HepG2 (cell line): ENCODE data around the gene ZER1. TPM values are rescaled to one million over a fixed set of nuclear protein-coding genes. Genes with fewer than 3 reads are reported as not detected.

ENCODE experiments used
- CC2D1A ChIP-seq: sonication (generic); formaldehyde crosslinking; IDR thresholded peaks from 2 replicates; pipeline ENCODE4 v1.8.1; 2023; ENCODE audit warnings: mild to moderate bottlenecking, missing genetic modification reagents
- ETS1 ChIP-seq: sonication (generic); formaldehyde crosslinking; IDR thresholded peaks from 2 replicates; pipeline ENCODE4 v1.4.0; 2020; ENCODE audit warnings: missing genetic modification reagents
- FOXP4 ChIP-seq: sonication (generic); formaldehyde crosslinking; IDR thresholded peaks from 2 replicates; pipeline ENCODE4 v1.4.0; 2020; ENCODE audit warnings: missing genetic modification reagents
- HOXA5 ChIP-seq: sonication (generic); formaldehyde crosslinking; IDR thresholded peaks from 2 replicates; pipeline ENCODE4 v1.4.0; 2020; ENCODE audit warnings: missing genetic modification reagents
- MAZ ChIP-seq, 2 experiments: sonication (generic) in 1 of 2; formaldehyde crosslinking in 1 of 2; IDR thresholded peaks; 2 replicates each; pipeline versions ENCODE4 v1.5.0 to v1.6.1; 2012 to 2020; ENCODE audit warnings: low read depth in 2 of 2, mild to moderate bottlenecking in 2 of 2, borderline replicate concordance in 1 of 2, improper control_type of control experiment in 1 of 2, low read length in 1 of 2, missing genetic modification reagents in 1 of 2, moderate library complexity in 1 of 2
- MXD3 ChIP-seq: IDR thresholded peaks from 2 replicates; pipeline ENCODE4 v1.6.1; 2016; ENCODE audit warnings: mild to moderate bottlenecking, missing biosample characterization, missing genetic modification reagents
- MXI1 ChIP-seq: IDR thresholded peaks from 3 replicates; pipeline ENCODE4 v1.6.1; 2012; ENCODE audit warnings: low read depth, low read length, inconsistent platforms, borderline replicate concordance
- NR2F1 ChIP-seq, 2 experiments: fragments of 450-650 bp in 1 of 2; formaldehyde crosslinking in 1 of 2; IDR thresholded peaks; 2 replicates each; pipeline versions ENCODE4 v1.5.0 to v1.6.1; 2016 to 2020; ENCODE audit warnings: mild to moderate bottlenecking in 1 of 2, missing compliant biosample characterization in 1 of 2, missing genetic modification reagents in 1 of 2, moderate library complexity in 1 of 2
- PCBP1 ChIP-seq: fragments of 200-400 bp; formaldehyde crosslinking; IDR thresholded peaks from 2 replicates; pipeline ENCODE4 v1.6.1; 2017; ENCODE audit warnings: mild to moderate bottlenecking, low read depth, low read length, borderline replicate concordance
- PLRG1 ChIP-seq: fragments of 450-650 bp; conservative IDR thresholded peaks from 2 replicates; pipeline ENCODE4 v1.6.1; 2016
- RARA ChIP-seq: IDR thresholded peaks from 2 replicates; pipeline ENCODE4 v1.6.1; 2016; ENCODE audit warnings: missing genetic modification reagents, missing compliant biosample characterization
- SP4 ChIP-seq: sonication (generic); formaldehyde crosslinking; IDR thresholded peaks from 2 replicates; pipeline ENCODE4 v1.8.1; 2023; ENCODE audit warnings: mild to moderate bottlenecking, missing genetic modification reagents
- TMF1 ChIP-seq: sonication (generic); formaldehyde crosslinking; IDR thresholded peaks from 2 replicates; pipeline ENCODE4 v1.8.1; 2022; ENCODE audit warnings: low read depth, missing genetic modification reagents
- TP53 ChIP-seq: sonication (generic); formaldehyde crosslinking; conservative IDR thresholded peaks from 2 replicates; pipeline ENCODE4 v1.4.0; 2020; ENCODE audit warnings: missing genetic modification reagents
- USF2 ChIP-seq, 2 experiments: sonication (generic) in 1 of 2; formaldehyde crosslinking in 1 of 2; IDR thresholded peaks; 2 replicates each; pipeline versions ENCODE4 v1.5.1 to v1.6.1; 2011 to 2020; ENCODE audit warnings: borderline replicate concordance in 1 of 2, low read depth in 1 of 2, low read length in 1 of 2, mild to moderate bottlenecking in 1 of 2, missing genetic modification reagents in 1 of 2, moderate library complexity in 1 of 2
- YEATS4 ChIP-seq: sonication (generic); formaldehyde crosslinking; IDR thresholded peaks from 2 replicates; pipeline ENCODE4 v1.4.0; 2020; ENCODE audit warnings: missing genetic modification reagents, borderline replicate concordance
- ZMAT3 ChIP-seq: sonication (generic); formaldehyde crosslinking; conservative IDR thresholded peaks from 2 replicates; pipeline ENCODE4 v1.7.0; 2021; ENCODE audit warnings: missing genetic modification reagents
- ZNF17 ChIP-seq: sonication (generic); formaldehyde crosslinking; IDR thresholded peaks from 2 replicates; pipeline ENCODE4 v1.5.0; 2020; ENCODE audit warnings: mild to moderate bottlenecking, missing genetic modification reagents
- ZNF276 ChIP-seq: sonication (generic); formaldehyde crosslinking; IDR thresholded peaks from 2 replicates; pipeline ENCODE4 v1.4.0; 2020; ENCODE audit warnings: mild to moderate bottlenecking, low read depth, missing genetic modification reagents
- ZNF644 ChIP-seq: IDR thresholded peaks from 2 replicates; pipeline ENCODE4 v1.6.1; 2016; ENCODE audit warnings: low read depth
- ZNF773 ChIP-seq: sonication (generic); formaldehyde crosslinking; IDR thresholded peaks from 2 replicates; pipeline ENCODE4 v1.4.0; 2020; ENCODE audit warnings: missing genetic modification reagents, borderline replicate concordance
- polyA plus RNA-seq, 8 experiments: library from polyadenylated mRNA; depleted of rRNA in 3 of 8; stranded (reverse) in 7 of 8; unstranded in 1 of 8; fragments of >200 nt; fragmentation: Illumina TruSeq in 4 of 8; extraction: Trizol in 4 of 8; gene quantifications; 2 replicates each; pipeline versions ENCODE4 v1.2.1 to v1.2.3, GENCODE V29; 2011 to 2016; ENCODE audit warnings: low read depth in 4 of 8, missing spikeins in 1 of 8, mixed read lengths in 1 of 8; ENCODE audit not compliant: insufficient read depth in 1 of 8
- total RNA-seq, 5 experiments: library from RNA; depleted of rRNA; stranded (reverse); fragments of >200 nt; fragmentation: Illumina TruSeq; extraction: Trizol; gene quantifications; 2 replicates each; pipeline ENCODE4 v1.2.3, GENCODE V29; 2016; ENCODE audit warnings: low read depth in 1 of 5

ZER1 gene
- total and polyA plus RNA-seq, 2 of the 13 experiments (the other 11 are each of a cell fraction or from before 2014, with no cell fraction given) = 7.7 to 40.0 TPM

GRCh38 chr9:128771745-128772519 lies at the start of gene ZER1 (continued):
- TF ChIP-seq ZNF276 (CRISPR knock-in tag) (no peak), SP4 (CRISPR knock-in tag) (peak; percentile 86), MAZ (IDR thresholded peaks at IDR 0.05; ENCODE audit: borderline replicate concordance, low read depth, low read length) (peak; percentile 77), MAZ (CRISPR knock-in tag; IDR thresholded peaks at IDR 0.05; ENCODE audit: low read depth) (no peak; the same call in 1 of the 2 replicates), PCBP1 (no peak), MXD3 (CRISPR knock-in tag) (peak; percentile 86), RARA (CRISPR knock-in tag) (peak; percentile 23; the same call in 1 of the 2 replicates), ZMAT3 (no peak), CC2D1A (CRISPR knock-in tag) (no peak), TP53 (CRISPR knock-in tag) (no peak), YEATS4 (peak; percentile 91), USF2 (IDR thresholded peaks at IDR 0.05; ENCODE audit: low read depth, low read length) (no peak), USF2 (CRISPR knock-in tag; IDR thresholded peaks at IDR 0.05; ENCODE audit: borderline replicate concordance) (no peak), ZNF17 (CRISPR knock-in tag) (no peak), TMF1 (CRISPR knock-in tag) (peak; percentile 89; the same call in 1 of the 2 replicates), ZNF644 (no peak), PLRG1 (no peak), ETS1 (CRISPR knock-in tag) (0 out of 2 replicates have a peak, but pooled peaks have one; percentile 56), HOXA5 (CRISPR knock-in tag) (peak; percentile 96), MXI1 (peak; percentile 82; the same call in 1 of the 3 replicates), ZNF773 (CRISPR knock-in tag) (no peak), NR2F1 (CRISPR knock-in tag; IDR thresholded peaks at IDR 0.05) (peak in 1 of 2 experiments; percentile 8; a peak in 1 of 4 replicates), FOXP4 (peak; percentile 60; the same call in 1 of the 2 replicates)
